Measurements from ENCODE around the gene EZR.
"Not testable (repeated sequence)": the region's sequence is repeated elsewhere in the genome, so short reads cannot be mapped to it uniquely, and the experiment has no call there.

EZR gene

DNA sequence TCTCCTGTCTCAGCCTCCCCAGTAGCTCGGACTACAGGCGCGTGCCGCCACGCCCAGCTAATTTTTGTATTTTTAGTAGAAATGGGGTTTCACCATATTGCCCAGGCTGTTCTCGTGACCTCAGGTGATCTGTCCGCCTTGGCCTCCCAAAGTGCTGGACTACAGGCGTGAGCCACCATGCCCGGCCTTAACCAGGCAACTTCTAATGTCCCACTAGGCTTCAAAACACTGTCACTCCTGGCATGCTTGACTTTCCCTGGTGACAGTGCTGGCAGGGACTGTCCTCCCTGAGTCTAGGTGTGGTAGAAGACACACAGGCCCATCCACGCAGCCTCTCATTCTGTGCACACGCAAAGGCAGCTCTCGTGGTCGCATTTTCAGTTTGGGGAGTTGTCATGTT lies 11.6 kb upstream of the EZR start:
- TF ChIP-seq, protein P1, sequence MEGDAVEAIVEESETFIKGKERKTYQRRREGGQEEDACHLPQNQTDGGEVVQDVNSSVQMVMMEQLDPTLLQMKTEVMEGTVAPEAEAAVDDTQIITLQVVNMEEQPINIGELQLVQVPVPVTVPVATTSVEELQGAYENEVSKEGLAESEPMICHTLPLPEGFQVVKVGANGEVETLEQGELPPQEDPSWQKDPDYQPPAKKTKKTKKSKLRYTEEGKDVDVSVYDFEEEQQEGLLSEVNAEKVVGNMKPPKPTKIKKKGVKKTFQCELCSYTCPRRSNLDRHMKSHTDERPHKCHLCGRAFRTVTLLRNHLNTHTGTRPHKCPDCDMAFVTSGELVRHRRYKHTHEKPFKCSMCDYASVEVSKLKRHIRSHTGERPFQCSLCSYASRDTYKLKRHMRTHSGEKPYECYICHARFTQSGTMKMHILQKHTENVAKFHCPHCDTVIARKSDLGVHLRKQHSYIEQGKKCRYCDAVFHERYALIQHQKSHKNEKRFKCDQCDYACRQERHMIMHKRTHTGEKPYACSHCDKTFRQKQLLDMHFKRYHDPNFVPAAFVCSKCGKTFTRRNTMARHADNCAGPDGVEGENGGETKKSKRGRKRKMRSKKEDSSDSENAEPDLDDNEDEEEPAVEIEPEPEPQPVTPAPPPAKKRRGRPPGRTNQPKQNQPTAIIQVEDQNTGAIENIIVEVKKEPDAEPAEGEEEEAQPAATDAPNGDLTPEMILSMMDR (IDR thresholded peaks at IDR 0.05; ENCODE audit: control extremely low read depth, extremely low read depth, low read depth, missing control alignments), result no peak
- ChIA-PET POLR2A (no interaction called here), CTCF (interaction anchor here (1.4 to 3.1 kb wide), 6 partner anchors 10 to 142 kb away, joined by 3 to 18 read pairs (median 5); no protein-coding TSS in a partner anchor)
- no peak for DNase-seq (ENCODE audit: extremely low spot score)

DNA sequence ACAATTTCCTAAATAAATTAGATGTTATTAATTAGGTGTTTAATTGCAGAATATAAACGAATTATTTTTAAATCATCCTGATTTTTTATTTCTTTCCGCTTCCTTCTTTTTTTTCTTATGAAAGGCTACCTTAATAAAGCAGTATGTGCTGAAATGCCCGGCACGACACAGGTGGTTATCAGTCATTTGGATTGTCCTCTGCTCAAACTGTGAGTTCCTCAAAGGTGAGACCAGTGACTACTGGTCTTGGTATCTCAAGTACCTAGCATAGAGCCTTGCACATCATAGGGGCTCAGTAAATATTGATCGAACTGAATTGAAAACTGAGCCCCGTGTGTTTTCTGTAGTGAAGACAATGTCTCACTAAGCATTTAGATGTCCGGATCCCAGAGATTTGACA lies 9.6 kb upstream of the EZR start:
- ChIA-PET POLR2A (no interaction called here), CTCF (no interaction called here)
- DNase-seq (ENCODE audit: extremely low spot score), result no peak
- TF ChIP-seq, protein P1 (IDR thresholded peaks at IDR 0.05; ENCODE audit: control extremely low read depth, extremely low read depth, low read depth, missing control alignments), result no peak

DNA sequence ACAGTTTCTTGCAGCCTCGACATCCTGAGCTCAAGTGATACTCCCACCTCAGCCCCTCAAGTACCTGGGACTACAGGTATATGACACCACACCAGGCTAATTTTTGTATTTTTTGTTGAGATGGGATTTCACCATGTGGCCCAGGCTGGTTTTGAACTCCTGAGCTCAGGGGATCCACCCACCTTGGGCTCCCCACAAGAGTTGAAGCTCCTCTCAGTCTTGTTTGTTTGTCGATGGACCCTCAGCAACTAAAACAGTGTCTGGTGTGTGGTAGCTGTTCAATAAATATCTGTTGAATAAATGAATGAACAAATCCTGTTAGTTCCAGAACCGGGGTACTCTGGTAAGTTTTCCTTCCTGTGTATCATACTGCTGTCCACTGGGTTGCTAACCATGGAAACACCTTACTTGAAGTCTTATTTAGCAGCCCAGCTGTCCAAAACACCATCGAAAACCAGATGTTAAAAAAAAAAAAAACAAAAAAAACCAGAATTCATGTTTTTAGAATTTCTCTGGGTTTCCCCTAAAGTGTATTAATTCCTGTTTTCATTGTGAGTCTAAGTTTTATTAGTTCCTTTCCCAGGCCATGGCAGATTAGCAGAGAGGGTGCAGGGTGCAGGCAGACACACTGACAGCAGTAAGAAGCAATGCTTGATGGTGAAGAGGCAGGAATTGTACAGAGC lies 7.8 kb upstream of the EZR start:
- CTCF ChIA-PET, result interaction anchor here (0.7 to 2.0 kb wide), 5 partner anchors 25 to 143 kb away, joined by 3 to 7 read pairs (median 4); no protein-coding TSS in a partner anchor
- POLR2A ChIA-PET, result interaction anchor here (0.6 to 0.7 kb wide), 3 partner anchors 8 to 872 kb away, joined by 3 to 7 read pairs (median 5); partner anchors contain the start of gene EZR
- DNase-seq (ENCODE audit: extremely low spot score), result peak; percentile 49
- TF ChIP-seq, protein P1 (IDR thresholded peaks at IDR 0.05; ENCODE audit: control extremely low read depth, extremely low read depth, low read depth, missing control alignments), result no peak

DNA sequence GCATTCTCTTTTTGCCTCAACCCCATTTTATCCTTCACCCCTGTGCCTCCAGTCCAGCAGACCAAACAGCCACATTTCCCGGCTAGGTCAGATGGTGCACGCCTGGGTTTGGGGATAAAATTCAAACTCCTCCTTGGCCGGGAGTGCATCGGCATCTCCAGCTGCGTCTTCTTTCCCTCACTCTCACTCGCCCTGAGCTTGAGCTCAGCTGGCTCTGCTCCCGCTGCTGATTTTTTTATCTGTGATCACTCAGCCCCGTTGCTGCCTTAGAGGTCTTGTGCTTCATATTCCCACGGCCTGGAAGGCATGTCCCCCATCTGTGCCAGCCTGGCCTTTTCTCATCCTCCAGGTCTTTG lies 6.8 kb upstream of the EZR start:
- TF ChIP-seq, protein P1 (IDR thresholded peaks at IDR 0.05; ENCODE audit: control extremely low read depth, extremely low read depth, low read depth, missing control alignments), result no peak
- ChIA-PET CTCF (interaction anchor here (0.5 to 2.0 kb wide), 4 partner anchors 24 to 49 kb away, joined by 3 to 7 read pairs (median 4); no protein-coding TSS in a partner anchor), POLR2A (no interaction called here)
- no peak for DNase-seq (ENCODE audit: extremely low spot score)

DNA sequence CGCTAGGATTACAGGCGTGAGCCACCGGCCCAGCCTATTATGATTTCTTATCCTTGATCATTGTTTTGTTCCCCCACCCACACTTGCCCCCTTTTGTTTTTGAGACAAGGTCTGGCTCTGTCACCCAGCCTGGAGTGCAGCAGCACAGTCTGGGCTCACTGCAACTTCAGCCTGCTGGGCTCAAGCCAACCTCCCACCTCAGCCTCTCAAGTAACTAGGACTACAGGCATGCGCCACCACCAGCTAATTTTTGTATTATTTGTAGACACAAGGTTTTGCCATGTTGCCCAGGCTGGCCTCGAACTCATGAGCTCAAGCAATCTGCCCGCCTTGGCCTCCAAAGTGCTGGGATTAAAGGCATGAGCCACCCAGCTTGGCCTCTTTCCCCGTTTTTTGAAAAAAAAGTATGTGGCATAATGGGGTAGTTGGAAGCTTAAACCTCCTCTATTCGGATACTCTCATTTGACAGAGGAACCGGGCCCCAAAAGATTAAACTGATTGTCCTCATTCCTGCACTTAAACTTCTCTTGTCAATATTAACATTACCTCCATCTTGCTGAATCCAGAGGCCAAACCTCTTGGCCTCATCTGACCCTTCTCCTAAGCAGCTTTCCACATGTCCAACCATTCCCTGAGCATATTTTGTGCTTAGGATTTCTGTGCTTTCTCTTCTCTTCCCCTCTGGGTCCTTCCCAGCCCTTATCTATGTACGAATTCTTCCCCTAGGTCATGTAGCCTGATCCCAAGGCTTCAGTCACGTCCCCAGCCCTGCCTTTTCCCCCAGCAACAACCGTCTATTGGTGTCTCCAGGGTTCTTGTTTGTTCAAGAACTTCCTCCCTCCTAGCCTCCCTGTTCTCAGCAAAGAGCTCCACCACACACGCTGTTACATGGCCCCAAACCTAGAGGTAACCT lies 6.1 kb upstream of the EZR start:
- ChIA-PET POLR2A (no interaction called here), CTCF (interaction anchor here (2.0 kb wide), 1 partner anchor 45 kb away, joined by 7 read pairs; no protein-coding TSS in a partner anchor)
- DNase-seq (ENCODE audit: extremely low spot score), result no peak
- TF ChIP-seq, protein P1 (IDR thresholded peaks at IDR 0.05; ENCODE audit: control extremely low read depth, extremely low read depth, low read depth, missing control alignments), result no peak

DNA sequence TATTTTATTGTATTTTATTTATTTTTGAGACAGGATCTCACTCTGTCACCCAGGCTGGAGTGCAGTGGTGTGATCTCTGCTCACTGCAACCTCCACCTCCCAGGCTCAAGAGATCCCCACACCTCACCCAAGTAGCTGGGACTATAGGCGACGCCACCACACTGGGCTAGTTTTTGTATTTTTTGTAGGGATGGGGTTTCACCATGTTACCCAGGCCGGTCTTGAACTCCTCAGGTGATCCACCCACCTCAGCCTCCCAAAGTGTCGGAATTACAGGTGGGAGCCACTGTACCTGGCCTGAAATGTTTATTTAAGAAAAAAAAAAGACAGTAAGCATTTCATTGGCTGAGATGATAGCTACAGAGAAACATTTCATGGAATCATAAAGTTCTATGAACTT lies 4.4 kb upstream of the EZR start:
- ChIA-PET CTCF (interaction anchor here (0.7 to 1.2 kb wide), 3 partner anchors 12 to 148 kb away, joined by 3 read pairs; no protein-coding TSS in a partner anchor), POLR2A (interaction anchor here (0.7 kb wide), 1 partner anchor 10 kb away, joined by 3 read pairs; no protein-coding TSS in a partner anchor)
- DNase-seq (ENCODE audit: extremely low spot score), result not testable (repeated sequence)
